Coronary artery (tissue), 2 donors: ENCODE results near the gene MFN2.
A peak's percentile ranks its signal among the peaks of the same experiment; 100 is the strongest.

Experiments
- DNase-seq: peaks from one replicate; pipeline ENCODE4 v3.0.0-alpha.2; 2017; ENCODE audit warnings: low spot score
- H3K27ac ChIP-seq, 2 donors: fragments of 200-600 bp; sonication (generic); one replicate each; pipeline ENCODE4 v1.5.1; 2016 to 2019
- H3K4me3 ChIP-seq: fragments of 200-600 bp; sonication (generic); 2 replicates; pipeline ENCODE4 v1.5.1; 2016; ENCODE audit warnings: mild to moderate bottlenecking, moderate library complexity
- CTCF ChIP-seq: fragments of 200-600 bp; sonication (generic); IDR thresholded peaks from one replicate; pipeline ENCODE4 v1.5.1; 2019; ENCODE audit warnings: antibody characterized with exemption

The MFN2 gene

GRCh38 chr1:11960276-11960675 lies 20.0 kb upstream of the MFN2 start:
- DNase-seq = no peak
- H3K4me3 ChIP-seq = no peak overlapping the region
- TF ChIP-seq CTCF = no peak
- H3K27ac ChIP-seq = peak overlapping the region in 1 of 2 donors; percentile 5

- DNase-seq = no peak
- H3K4me3 ChIP-seq = no peak overlapping the region
- TF ChIP-seq CTCF = no peak
- peak overlapping the region in 1 of 2 donors; percentile 5 for H3K27ac ChIP-seq
Measured at GRCh38 chr1:11960715-11961114, 19.5 kb upstream of the MFN2 start.

- TF ChIP-seq CTCF = no peak
- Histone ChIP-seq H3K27ac (no peak overlapping the region), H3K4me3 (no peak overlapping the region)
- no peak for DNase-seq
Measured at GRCh38 chr1:11961230-11961629, 19.0 kb upstream of the MFN2 start.

GRCh38 chr1:11963622-11964021 lies 16.6 kb upstream of the MFN2 start:
- DNase-seq = no peak
- Histone ChIP-seq H3K27ac (no peak overlapping the region), H3K4me3 (no peak overlapping the region)
- TF ChIP-seq CTCF = no peak

- Histone ChIP-seq H3K4me3 (no peak overlapping the region), H3K27ac (no peak overlapping the region)
- DNase-seq = no peak
- no peak for TF ChIP-seq CTCF
Measured at GRCh38 chr1:11964656-11965055, 15.6 kb upstream of the MFN2 start.

- TF ChIP-seq CTCF = no peak
- Histone ChIP-seq H3K27ac (no peak overlapping the region), H3K4me3 (no peak overlapping the region)
- DNase-seq = no peak
Measured at GRCh38 chr1:11967028-11967547, 13.2 kb upstream of the MFN2 start.

- H3K27ac ChIP-seq = no peak overlapping the region
- TF ChIP-seq CTCF = no peak
Measured at GRCh38 chr1:11970441-11971185, 9.6 kb upstream of the MFN2 start.

More at GRCh38 chr1:11970441-11971185, 9.6 kb upstream of the MFN2 start:
- H3K4me3 ChIP-seq = no peak overlapping the region
- no peak for DNase-seq
